Hepatocyte (in vitro differentiated cells): ENCODE measurements around the gene KLHDC9.
"Not testable (repeated sequence)": the region's sequence is repeated elsewhere in the genome, so short reads cannot be mapped to it uniquely, and the experiment has no call there.

Source experiments
- EZH2 ChIP-seq: fragments of 200-600 bp; sonication (generic); IDR thresholded peaks from 2 replicates; pipeline ENCODE4 v1.6.1; 2016; ENCODE audit warnings: antibody characterized with exemption, mild to moderate bottlenecking, borderline replicate concordance
- EZH2phosphoT487 ChIP-seq: fragments of 200-600 bp; sonication (generic); IDR thresholded peaks from one replicate; pipeline ENCODE4 v1.6.1; 2018; ENCODE audit warnings: antibody characterized with exemption, mild to moderate bottlenecking, low read depth, moderate library complexity; ENCODE audit not compliant: unreplicated experiment, severe bottlenecking
- TF ChIP-seq, protein P1 (sequence below): fragments of 200-600 bp; sonication (generic); IDR thresholded peaks from 2 replicates; pipeline ENCODE4 v1.5.1; 2016; ENCODE audit warnings: antibody characterized with exemption, mild to moderate bottlenecking; ENCODE audit not compliant: poor library complexity

DNA sequence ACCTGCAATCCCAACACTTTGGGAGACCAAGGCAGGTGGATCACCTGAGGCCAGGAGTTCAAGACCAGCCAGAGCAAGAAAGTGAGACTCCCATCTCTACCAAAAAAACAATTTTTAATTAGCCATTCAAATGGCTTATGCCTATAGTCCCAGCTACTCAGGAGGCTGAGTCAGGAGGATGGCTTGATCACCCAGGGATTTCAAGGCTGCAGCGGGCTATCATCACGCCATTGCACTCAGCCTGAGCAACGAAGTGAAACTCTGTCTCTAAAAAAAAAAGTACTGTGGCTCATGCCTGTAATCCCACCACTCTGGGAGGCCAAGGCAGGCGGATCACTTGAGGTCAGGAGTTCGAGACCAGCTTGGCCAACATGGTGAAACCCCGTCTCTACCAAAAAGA is 17.8 kb downstream of the KLHDC9 start:
- TF ChIP-seq, protein P1, sequence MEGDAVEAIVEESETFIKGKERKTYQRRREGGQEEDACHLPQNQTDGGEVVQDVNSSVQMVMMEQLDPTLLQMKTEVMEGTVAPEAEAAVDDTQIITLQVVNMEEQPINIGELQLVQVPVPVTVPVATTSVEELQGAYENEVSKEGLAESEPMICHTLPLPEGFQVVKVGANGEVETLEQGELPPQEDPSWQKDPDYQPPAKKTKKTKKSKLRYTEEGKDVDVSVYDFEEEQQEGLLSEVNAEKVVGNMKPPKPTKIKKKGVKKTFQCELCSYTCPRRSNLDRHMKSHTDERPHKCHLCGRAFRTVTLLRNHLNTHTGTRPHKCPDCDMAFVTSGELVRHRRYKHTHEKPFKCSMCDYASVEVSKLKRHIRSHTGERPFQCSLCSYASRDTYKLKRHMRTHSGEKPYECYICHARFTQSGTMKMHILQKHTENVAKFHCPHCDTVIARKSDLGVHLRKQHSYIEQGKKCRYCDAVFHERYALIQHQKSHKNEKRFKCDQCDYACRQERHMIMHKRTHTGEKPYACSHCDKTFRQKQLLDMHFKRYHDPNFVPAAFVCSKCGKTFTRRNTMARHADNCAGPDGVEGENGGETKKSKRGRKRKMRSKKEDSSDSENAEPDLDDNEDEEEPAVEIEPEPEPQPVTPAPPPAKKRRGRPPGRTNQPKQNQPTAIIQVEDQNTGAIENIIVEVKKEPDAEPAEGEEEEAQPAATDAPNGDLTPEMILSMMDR, result not testable (repeated sequence)
- not testable (repeated sequence) for TF ChIP-seq EZH2, EZH2phosphoT487
